GM23338 (cell line): ENCODE data around the gene SLFN12. TPM values are rescaled to one million over a fixed set of nuclear protein-coding genes. Genes with fewer than 3 reads are reported as not detected.
A peak's percentile ranks its signal among the peaks of the same experiment; 100 is the strongest.

Experiments
- ATAC-seq: fragments of 200-7000 bp; cut with Tn5 transposase; 3 replicates; pipeline ENCODE4 v1.9.1; 2020
- DNase-seq: peaks from one replicate; pipeline ENCODE4 v3.0.0-alpha.2; 2015; ENCODE audit warnings: low spot score
- H2AFZ ChIP-seq: fragments of 200-600 bp; sonication (generic); 2 replicates; pipeline ENCODE4 v1.8.0; 2016; ENCODE audit warnings: antibody characterized with exemption, mild to moderate bottlenecking, moderate library complexity
- H3F3A ChIP-seq: fragments of 200-600 bp; sonication (generic); replicated peaks from 2 replicates; pipeline ENCODE4 v1.8.0; 2017; ENCODE audit warnings: antibody characterized with exemption, mixed run types, low read depth
- H3K27ac ChIP-seq: fragments of 200-600 bp; sonication (generic); 2 replicates; pipeline ENCODE4 v1.6.1; 2016; ENCODE audit warnings: low read depth
- H3K27me3 ChIP-seq: fragments of 200-600 bp; sonication (generic); 2 replicates; pipeline ENCODE4 v1.8.0; 2016; ENCODE audit warnings: mild to moderate bottlenecking, mixed run types, moderate library complexity; ENCODE audit not compliant: insufficient read depth
- H3K36me3 ChIP-seq: fragments of 200-600 bp; sonication (generic); 2 replicates; pipeline ENCODE4 v1.8.0; 2016; ENCODE audit warnings: mild to moderate bottlenecking; ENCODE audit not compliant: insufficient read depth
- H3K4me1 ChIP-seq: fragments of 200-600 bp; sonication (generic); 2 replicates; pipeline ENCODE4 v1.8.0; 2016; ENCODE audit warnings: mild to moderate bottlenecking, moderate library complexity; ENCODE audit not compliant: insufficient read depth
- H3K4me2 ChIP-seq: fragments of 200-600 bp; sonication (generic); 2 replicates; pipeline ENCODE4 v1.7.1; 2017; ENCODE audit warnings: mixed run types
- H3K4me3 ChIP-seq: fragments of 200-600 bp; sonication (generic); 2 replicates; pipeline ENCODE4 v1.6.1; 2016; ENCODE audit warnings: mixed run types
- H3K79me2 ChIP-seq: fragments of 200-600 bp; sonication (generic); replicated peaks from 2 replicates; pipeline ENCODE4 v1.8.0; 2017; ENCODE audit warnings: mild to moderate bottlenecking; ENCODE audit not compliant: insufficient read depth
- H3K9me2 ChIP-seq: fragments of 200-600 bp; sonication (generic); 2 replicates; pipeline ENCODE4 v1.8.0; 2017; ENCODE audit not compliant: insufficient read depth
- H4K20me1 ChIP-seq: fragments of 200-600 bp; sonication (generic); replicated peaks from 2 replicates; pipeline ENCODE4 v1.8.0; 2017; ENCODE audit warnings: mild to moderate bottlenecking; ENCODE audit not compliant: insufficient read depth
- H3K27ac Mint-ChIP-seq: 2 replicates; pipeline ENCODE4 v1.8.0; 2020; ENCODE audit warnings: inconsistent platforms, mild to moderate bottlenecking, moderate library complexity, mixed read lengths
- H3K27me3 Mint-ChIP-seq: 3 replicates; pipeline ENCODE4 v1.8.0; 2022; ENCODE audit warnings: low read depth, mild to moderate bottlenecking, moderate library complexity, mixed read lengths, inconsistent platforms; ENCODE audit not compliant: insufficient read depth, poor library complexity
- H3K36me3 Mint-ChIP-seq: 3 replicates; pipeline ENCODE4 v1.8.0; 2021; ENCODE audit warnings: low read depth, mild to moderate bottlenecking, inconsistent platforms, moderate library complexity, mixed read lengths
- H3K4me1 Mint-ChIP-seq: 3 replicates; pipeline ENCODE4 v1.8.0; 2020; ENCODE audit warnings: mild to moderate bottlenecking, inconsistent platforms, mixed read lengths
- H3K4me3 Mint-ChIP-seq: 3 replicates; pipeline ENCODE4 v1.8.0; 2021; ENCODE audit warnings: moderate library complexity, mild to moderate bottlenecking, inconsistent platforms, mixed read lengths
- H3K9me3 Mint-ChIP-seq: 3 replicates; pipeline ENCODE4 v1.8.0; 2020; ENCODE audit warnings: moderate library complexity, mild to moderate bottlenecking, inconsistent platforms, mixed read lengths
- CREB1 ChIP-seq: fragments of 250-450 bp; sonication (Bioruptor Pico); IDR thresholded peaks from 2 replicates; pipeline ENCODE4 v1.5.0; 2020; ENCODE audit warnings: low read depth, mild to moderate bottlenecking, moderate library complexity
- EZH2 ChIP-seq: fragments of 200-600 bp; sonication (generic); IDR thresholded peaks from one replicate; pipeline ENCODE4 v1.8.0; 2017; ENCODE audit warnings: antibody characterized with exemption, mild to moderate bottlenecking, low read depth; ENCODE audit not compliant: unreplicated experiment
- EZH2phosphoT487 ChIP-seq: fragments of 200-600 bp; sonication (generic); IDR thresholded peaks from one replicate; pipeline ENCODE4 v1.8.1; 2018; ENCODE audit warnings: antibody characterized with exemption; ENCODE audit not compliant: unreplicated experiment
- JUNB ChIP-seq: IDR thresholded peaks from one replicate; pipeline ENCODE4 v1.6.1; 2016; ENCODE audit warnings: antibody characterized with exemption; ENCODE audit not compliant: unreplicated experiment
- polyA plus RNA-seq: library from polyadenylated mRNA; unstranded; fragments of >200 nt; fragmentation: Nextera tagmentation; extraction: Ambion mirVana; gene quantifications from 2 replicates; pipeline ENCODE4 v1.2.1, GENCODE V29; 2016
- total RNA-seq: library from RNA; depleted of rRNA; stranded (reverse); fragments of >200 nt; shearing (Covaris generic); gene quantifications from 2 replicates; pipeline ENCODE4 v1.2.3, GENCODE V29; 2014
- TF ChIP-seq, protein P1 (sequence below): IDR thresholded peaks from one replicate; pipeline ENCODE4 v1.6.1; 2018; ENCODE audit warnings: antibody characterized with exemption; ENCODE audit not compliant: unreplicated experiment

SLFN12 gene
- total and polyA plus RNA-seq, 2 experiments from 2014 or later, result 3.5 to 9.2 TPM

DNA sequence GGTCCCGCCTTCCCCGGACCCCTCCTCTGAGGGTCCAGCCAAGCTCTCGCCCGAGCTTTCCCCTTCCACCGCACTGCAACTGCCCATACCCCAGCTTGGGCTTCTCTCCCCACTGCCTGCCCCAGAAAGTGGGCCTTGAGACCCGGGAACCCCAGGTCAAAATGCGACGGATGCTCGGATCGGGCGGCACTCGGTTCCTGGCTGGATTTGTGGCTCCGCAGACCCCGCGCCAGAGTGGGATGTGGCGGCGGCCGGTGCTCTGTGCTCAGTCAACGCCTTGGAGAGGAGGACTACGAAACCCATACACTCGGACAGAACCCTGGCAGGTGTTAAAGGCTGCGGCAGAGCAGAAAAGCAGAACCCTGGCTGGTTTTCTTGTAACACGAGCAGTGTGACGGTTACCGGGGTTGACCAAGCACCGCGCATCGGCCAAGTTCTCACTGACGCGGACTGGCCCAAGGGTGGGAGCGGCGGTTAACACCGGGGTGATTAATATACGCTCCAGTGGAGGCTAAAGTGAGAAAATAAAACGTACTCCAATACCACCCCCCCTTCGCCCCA, 17.2 kb upstream of the SLFN12 start:
- Histone ChIP-seq H3K79me2 (no peaks in the 10 kb centered on the region), H3K9me2 (no peaks in the 10 kb centered on the region), H3K27me3 (peaks cover 100% of the 10 kb centered on the region), H3F3A (peaks cover 6% of the 10 kb centered on the region; the same call in 1 of the 2 replicates), H2AFZ (peak overlapping the region; percentile 92), H3K36me3 (no peaks in the 10 kb centered on the region), H4K20me1 (peaks cover 17% of the 10 kb centered on the region; the same call in 1 of the 2 replicates), H3K4me1 (peaks cover 38% of the 10 kb centered on the region), H3K4me3 (peak overlapping the region; percentile 55), H3K4me2 (peak overlapping the region; percentile 76), H3K27ac (no peak overlapping the region)
- Mint-ChIP-seq H3K4me3 (peak overlapping the region; percentile 76), H3K27ac (no peak overlapping the region), H3K36me3 (no peaks in the 10 kb centered on the region; the same call in 2 of the 3 replicates), H3K9me3 (no peaks in the 10 kb centered on the region), H3K4me1 (peaks cover 32% of the 10 kb centered on the region), H3K27me3 (peaks cover 68% of the 10 kb centered on the region)
- ATAC-seq (peak; percentile 40), DNase-seq (peak; percentile 54)
- TF ChIP-seq JUNB (no peak), CREB1 (CRISPR knock-in tag) (no peak), EZH2 (peak; percentile 82)

- Histone ChIP-seq H4K20me1 (peaks cover 17% of the 10 kb centered on the region; the same call in 1 of the 2 replicates), H3K79me2 (no peaks in the 10 kb centered on the region), H3K36me3 (no peaks in the 10 kb centered on the region), H3F3A (peaks cover 6% of the 10 kb centered on the region; the same call in 1 of the 2 replicates), H3K4me3 (peak overlapping the region; percentile 55), H3K9me2 (no peaks in the 10 kb centered on the region), H2AFZ (peak overlapping the region; percentile 92; the same call in 1 of the 2 replicates), H3K27me3 (peaks cover 100% of the 10 kb centered on the region), H3K4me1 (peaks cover 38% of the 10 kb centered on the region), H3K27ac (no peak overlapping the region), H3K4me2 (peak overlapping the region; percentile 76; the same call in 1 of the 2 replicates)
- Mint-ChIP-seq H3K4me1 (peaks cover 32% of the 10 kb centered on the region), H3K9me3 (no peaks in the 10 kb centered on the region), H3K36me3 (no peaks in the 10 kb centered on the region; the same call in 2 of the 3 replicates), H3K4me3 (peak overlapping the region; percentile 76), H3K27me3 (peaks cover 68% of the 10 kb centered on the region), H3K27ac (no peak overlapping the region)
- DNase-seq (no peak), ATAC-seq (no peak)
- TF ChIP-seq, protein P1, sequence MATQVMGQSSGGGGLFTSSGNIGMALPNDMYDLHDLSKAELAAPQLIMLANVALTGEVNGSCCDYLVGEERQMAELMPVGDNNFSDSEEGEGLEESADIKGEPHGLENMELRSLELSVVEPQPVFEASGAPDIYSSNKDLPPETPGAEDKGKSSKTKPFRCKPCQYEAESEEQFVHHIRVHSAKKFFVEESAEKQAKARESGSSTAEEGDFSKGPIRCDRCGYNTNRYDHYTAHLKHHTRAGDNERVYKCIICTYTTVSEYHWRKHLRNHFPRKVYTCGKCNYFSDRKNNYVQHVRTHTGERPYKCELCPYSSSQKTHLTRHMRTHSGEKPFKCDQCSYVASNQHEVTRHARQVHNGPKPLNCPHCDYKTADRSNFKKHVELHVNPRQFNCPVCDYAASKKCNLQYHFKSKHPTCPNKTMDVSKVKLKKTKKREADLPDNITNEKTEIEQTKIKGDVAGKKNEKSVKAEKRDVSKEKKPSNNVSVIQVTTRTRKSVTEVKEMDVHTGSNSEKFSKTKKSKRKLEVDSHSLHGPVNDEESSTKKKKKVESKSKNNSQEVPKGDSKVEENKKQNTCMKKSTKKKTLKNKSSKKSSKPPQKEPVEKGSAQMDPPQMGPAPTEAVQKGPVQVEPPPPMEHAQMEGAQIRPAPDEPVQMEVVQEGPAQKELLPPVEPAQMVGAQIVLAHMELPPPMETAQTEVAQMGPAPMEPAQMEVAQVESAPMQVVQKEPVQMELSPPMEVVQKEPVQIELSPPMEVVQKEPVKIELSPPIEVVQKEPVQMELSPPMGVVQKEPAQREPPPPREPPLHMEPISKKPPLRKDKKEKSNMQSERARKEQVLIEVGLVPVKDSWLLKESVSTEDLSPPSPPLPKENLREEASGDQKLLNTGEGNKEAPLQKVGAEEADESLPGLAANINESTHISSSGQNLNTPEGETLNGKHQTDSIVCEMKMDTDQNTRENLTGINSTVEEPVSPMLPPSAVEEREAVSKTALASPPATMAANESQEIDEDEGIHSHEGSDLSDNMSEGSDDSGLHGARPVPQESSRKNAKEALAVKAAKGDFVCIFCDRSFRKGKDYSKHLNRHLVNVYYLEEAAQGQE, result no peak
- no peak for TF ChIP-seq EZH2phosphoT487
Measured at GRCh38 chr17:35448899-35449227, 16.6 kb upstream of the SLFN12 start.
